Measurements from ENCODE around the gene NIPBL. TPM values are rescaled to one million over a fixed set of nuclear protein-coding genes. Genes with fewer than 3 reads are reported as not detected.

NIPBL gene
- total and polyA plus RNA-seq, 2 of the 8 experiments (the other 6 are each of a cell fraction or from before 2014, with no cell fraction given): 21.1 to 53.5 TPM

DNA sequence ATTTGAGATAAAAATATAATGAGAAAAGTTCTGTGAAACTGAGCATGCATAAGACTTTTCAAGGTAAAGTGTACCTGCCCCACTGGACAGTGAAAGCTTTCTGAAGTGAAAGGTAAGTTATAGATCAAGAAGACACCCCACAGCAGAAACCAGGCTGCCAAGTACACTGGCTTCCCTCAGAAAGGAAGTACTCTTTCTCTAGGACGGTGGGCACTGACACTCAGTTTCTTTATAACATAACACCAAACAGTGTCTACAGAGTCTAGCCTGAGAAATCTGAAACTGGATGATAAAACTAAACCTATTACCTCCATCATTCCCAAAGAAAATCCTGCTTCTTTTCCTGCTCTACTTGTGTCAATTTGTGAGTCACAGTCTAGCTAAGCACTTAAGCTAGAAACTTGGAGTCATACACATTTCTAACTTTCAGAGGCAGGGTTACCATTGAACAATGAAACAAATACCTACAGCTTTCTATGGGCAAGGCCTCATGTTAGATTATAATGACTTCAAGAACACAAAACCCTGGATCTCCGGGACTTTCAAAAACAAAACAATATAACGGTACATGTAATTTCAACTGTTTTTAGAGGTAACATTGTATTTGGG is 235.9 kb downstream of the NIPBL start (continued):
- TF ChIP-seq MAFK (IDR thresholded peaks at IDR 0.05; ENCODE audit: low read depth, low read length): no peak
- no peak for TF ChIP-seq SRF (IDR thresholded peaks at IDR 0.05; ENCODE audit: low read depth, low read length)
- TF ChIP-seq POLR2A (IDR thresholded peaks at IDR 0.05; ENCODE audit: control extremely low read depth in 1 of 2, low read depth in 2 of 2, low read length in 2 of 2): no peak
- no peak for TF ChIP-seq CHD7 (IDR thresholded peaks at IDR 0.05; ENCODE audit: insufficient replicate concordance, low read length)
- no peak for TF ChIP-seq JUND (IDR thresholded peaks at IDR 0.05; ENCODE audit: low read length)

Data from H1 (cell line).